HG02885 (cell line): ENCODE data around the gene SSBP2.
"Not testable (repeated sequence)": the region's sequence is repeated elsewhere in the genome, so short reads cannot be mapped to it uniquely, and the experiment has no call there.

ENCODE experiments used
- ATAC-seq: cut with Tn5 transposase; IDR thresholded peaks from one replicate; pipeline ENCODE4 v1.9.1; 2021; ENCODE audit warnings: mild to moderate bottlenecking; ENCODE audit not compliant: unreplicated experiment, poor library complexity

The SSBP2 gene

GRCh38 chr5:81685471-81685870 is 65.4 kb downstream of the SSBP2 start:
- ATAC-seq, result no peak

GRCh38 chr5:81679885-81680284 is 71.0 kb downstream of the SSBP2 start:
- no peak for ATAC-seq

GRCh38 chr5:81675420-81675819 is 75.5 kb downstream of the SSBP2 start:
- ATAC-seq, result no peak

GRCh38 chr5:81665795-81666194 is 85.1 kb downstream of the SSBP2 start:
- ATAC-seq, result no peak

GRCh38 chr5:81660624-81661023 is 90.3 kb downstream of the SSBP2 start:
- not testable (repeated sequence) for ATAC-seq

GRCh38 chr5:81657386-81657785 is 93.5 kb downstream of the SSBP2 start:
- ATAC-seq, result no peak

GRCh38 chr5:81656783-81657182 is 94.1 kb downstream of the SSBP2 start:
- ATAC-seq, result no peak

GRCh38 chr5:81650987-81651386 is 99.9 kb downstream of the SSBP2 start:
- no peak for ATAC-seq

GRCh38 chr5:81646469-81646995 is 104.4 kb downstream of the SSBP2 start:
- ATAC-seq, result no peak

GRCh38 chr5:81642210-81642609 is 108.7 kb downstream of the SSBP2 start:
- ATAC-seq, result no peak

- ATAC-seq, result no peak
These were observed 111.3 kb downstream of the SSBP2 start for GRCh38 chr5:81639556-81639955.

- ATAC-seq, result no peak
These were observed 112.4 kb downstream of the SSBP2 start for GRCh38 chr5:81638471-81638870.

GRCh38 chr5:81633891-81634290 is 117.0 kb downstream of the SSBP2 start:
- ATAC-seq, result no peak

GRCh38 chr5:81633471-81633870 is 117.4 kb downstream of the SSBP2 start:
- ATAC-seq, result no peak

GRCh38 chr5:81632679-81633078 is 118.2 kb downstream of the SSBP2 start:
- ATAC-seq, result no peak

- ATAC-seq, result peak; percentile 10
These were observed 119.3 kb downstream of the SSBP2 start for GRCh38 chr5:81631621-81632020.

GRCh38 chr5:81631124-81631523 is 119.8 kb downstream of the SSBP2 start:
- peak; percentile 89 for ATAC-seq

GRCh38 chr5:81630684-81631083 is 120.2 kb downstream of the SSBP2 start:
- no peak for ATAC-seq

GRCh38 chr5:81629986-81630385 is 120.9 kb downstream of the SSBP2 start:
- ATAC-seq, result no peak

- ATAC-seq, result not testable (repeated sequence)
These were observed 122.8 kb downstream of the SSBP2 start for GRCh38 chr5:81628061-81628460.

- ATAC-seq, result no peak
These were observed 124.4 kb downstream of the SSBP2 start for GRCh38 chr5:81626524-81626923.

- ATAC-seq, result no peak
These were observed 141.0 kb downstream of the SSBP2 start for GRCh38 chr5:81609810-81610375.

- no peak for ATAC-seq
These were observed 141.9 kb downstream of the SSBP2 start for GRCh38 chr5:81608976-81609375.
